ENCODE data around the gene WDFY4. TPM values are rescaled to one million over a fixed set of nuclear protein-coding genes. Genes with fewer than 3 reads are reported as not detected.

The WDFY4 gene
- total RNA-seq, 4 donors from 2014 or later = 0.61 to 3.8 (median 0.88) TPM

DNA sequence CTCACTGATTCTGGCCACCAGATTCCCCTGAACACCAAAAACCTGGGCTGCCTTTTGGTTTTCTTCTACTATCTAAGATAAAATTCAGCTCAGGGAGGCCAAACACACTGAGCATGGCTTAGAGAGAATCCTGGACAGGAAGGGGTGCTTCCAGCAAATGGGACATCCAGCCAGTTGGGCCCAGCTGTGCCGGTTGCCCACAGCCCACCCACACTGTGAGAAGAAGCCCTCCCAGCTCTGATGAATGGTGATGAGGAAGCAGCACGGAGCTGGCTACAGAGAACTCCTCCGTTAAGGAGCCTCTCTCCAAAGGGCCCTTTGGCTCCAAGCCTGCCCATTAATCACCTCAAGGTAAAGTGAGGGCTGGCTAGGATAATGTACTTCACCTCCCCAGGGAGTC is 239.1 kb downstream of the WDFY4 start:
- intact Hi-C loops (cut with DNase I) = no loop called here
- Histone ChIP-seq H3K27me3 (peaks cover 0 to 18% (median 0%) of the 10 kb centered on the region in 4 donors), H3K4me3 (no peak overlapping the region), H3K4me1 (no peaks in the 10 kb centered on the region), H3K27ac (no peak overlapping the region), H3K36me3 (no peaks in the 10 kb centered on the region), H3K9me3 (no peaks in the 10 kb centered on the region)
- DNase-seq = no peak
- no peak for TF ChIP-seq POLR2A (IDR thresholded peaks at IDR 0.05)
- TF ChIP-seq, protein P1, sequence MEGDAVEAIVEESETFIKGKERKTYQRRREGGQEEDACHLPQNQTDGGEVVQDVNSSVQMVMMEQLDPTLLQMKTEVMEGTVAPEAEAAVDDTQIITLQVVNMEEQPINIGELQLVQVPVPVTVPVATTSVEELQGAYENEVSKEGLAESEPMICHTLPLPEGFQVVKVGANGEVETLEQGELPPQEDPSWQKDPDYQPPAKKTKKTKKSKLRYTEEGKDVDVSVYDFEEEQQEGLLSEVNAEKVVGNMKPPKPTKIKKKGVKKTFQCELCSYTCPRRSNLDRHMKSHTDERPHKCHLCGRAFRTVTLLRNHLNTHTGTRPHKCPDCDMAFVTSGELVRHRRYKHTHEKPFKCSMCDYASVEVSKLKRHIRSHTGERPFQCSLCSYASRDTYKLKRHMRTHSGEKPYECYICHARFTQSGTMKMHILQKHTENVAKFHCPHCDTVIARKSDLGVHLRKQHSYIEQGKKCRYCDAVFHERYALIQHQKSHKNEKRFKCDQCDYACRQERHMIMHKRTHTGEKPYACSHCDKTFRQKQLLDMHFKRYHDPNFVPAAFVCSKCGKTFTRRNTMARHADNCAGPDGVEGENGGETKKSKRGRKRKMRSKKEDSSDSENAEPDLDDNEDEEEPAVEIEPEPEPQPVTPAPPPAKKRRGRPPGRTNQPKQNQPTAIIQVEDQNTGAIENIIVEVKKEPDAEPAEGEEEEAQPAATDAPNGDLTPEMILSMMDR (IDR thresholded peaks at IDR 0.05) = no peak
- no CpG with 5 or more reads among the region's 3 CpGs for WGBS, 2 donors

DNA sequence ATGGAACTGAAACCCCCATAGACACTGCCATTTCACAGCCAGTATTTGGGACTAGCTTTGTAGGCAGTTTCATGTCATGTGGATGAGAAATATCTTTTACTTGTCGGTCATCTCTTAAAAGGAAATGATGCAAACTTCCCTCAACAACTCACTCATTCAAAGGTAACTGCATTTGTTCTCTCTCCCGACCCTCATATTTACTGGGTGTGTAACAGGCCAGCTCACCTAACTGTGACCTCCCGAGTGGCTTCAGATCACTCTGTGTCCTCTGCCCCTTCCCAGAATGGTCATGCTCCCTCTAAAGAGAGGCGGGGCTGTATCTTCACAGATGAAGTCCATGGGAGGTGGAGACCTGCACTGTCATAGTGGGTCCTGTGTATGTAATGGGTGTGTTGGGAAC is 240.3 kb downstream of the WDFY4 start:
- H3K4me3 ChIP-seq = no peak overlapping the region
- no peaks in the 10 kb centered on the region for H3K36me3 ChIP-seq
- intact Hi-C loops (cut with DNase I) = no loop called here
- peaks cover 0 to 18% (median 0%) of the 10 kb centered on the region in 4 donors for H3K27me3 ChIP-seq
- H3K27ac ChIP-seq = no peak overlapping the region
- WGBS, 2 donors = 87 to 92% methylated on average over 3 to 4 of the region's 4 CpGs
- DNase-seq = no peak
- no peaks in the 10 kb centered on the region for H3K9me3 ChIP-seq
- no peak for TF ChIP-seq POLR2A (IDR thresholded peaks at IDR 0.05)
- TF ChIP-seq, protein P1 (IDR thresholded peaks at IDR 0.05) = no peak
- no peaks in the 10 kb centered on the region for H3K4me1 ChIP-seq

DNA sequence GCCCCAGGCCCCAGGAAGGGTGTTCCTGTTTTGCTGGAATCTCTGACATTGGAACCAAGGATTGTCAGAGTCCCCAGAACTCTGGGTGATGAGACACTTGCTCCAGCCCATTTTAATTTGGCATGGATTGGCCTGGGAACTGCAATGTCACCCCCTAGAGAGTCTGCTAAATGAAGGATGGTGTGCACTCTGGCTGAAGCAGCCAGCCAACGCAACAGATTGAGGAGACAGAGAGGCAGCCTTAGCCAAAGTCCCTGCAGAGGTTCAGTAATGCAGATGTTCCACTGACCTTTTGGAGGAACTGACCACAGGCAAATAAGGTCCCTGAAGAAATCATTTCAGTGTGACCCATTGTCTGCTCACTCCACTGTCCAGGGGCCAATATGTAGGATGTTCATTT is 241.6 kb downstream of the WDFY4 start:
- no peak overlapping the region for H3K4me3 ChIP-seq
- no peaks in the 10 kb centered on the region for H3K36me3 ChIP-seq
- no peak overlapping the region for H3K27ac ChIP-seq
- TF ChIP-seq POLR2A (IDR thresholded peaks at IDR 0.05) = no peak
- intact Hi-C loops (cut with DNase I) = no loop called here
- peaks cover 0 to 18% (median 0%) of the 10 kb centered on the region in 4 donors for H3K27me3 ChIP-seq
- 75 to 83% methylated on average over 1 of the region's 1 CpG for WGBS, 2 donors
- no peak for DNase-seq
- H3K4me1 ChIP-seq = no peaks in the 10 kb centered on the region
- no peaks in the 10 kb centered on the region for H3K9me3 ChIP-seq

DNA sequence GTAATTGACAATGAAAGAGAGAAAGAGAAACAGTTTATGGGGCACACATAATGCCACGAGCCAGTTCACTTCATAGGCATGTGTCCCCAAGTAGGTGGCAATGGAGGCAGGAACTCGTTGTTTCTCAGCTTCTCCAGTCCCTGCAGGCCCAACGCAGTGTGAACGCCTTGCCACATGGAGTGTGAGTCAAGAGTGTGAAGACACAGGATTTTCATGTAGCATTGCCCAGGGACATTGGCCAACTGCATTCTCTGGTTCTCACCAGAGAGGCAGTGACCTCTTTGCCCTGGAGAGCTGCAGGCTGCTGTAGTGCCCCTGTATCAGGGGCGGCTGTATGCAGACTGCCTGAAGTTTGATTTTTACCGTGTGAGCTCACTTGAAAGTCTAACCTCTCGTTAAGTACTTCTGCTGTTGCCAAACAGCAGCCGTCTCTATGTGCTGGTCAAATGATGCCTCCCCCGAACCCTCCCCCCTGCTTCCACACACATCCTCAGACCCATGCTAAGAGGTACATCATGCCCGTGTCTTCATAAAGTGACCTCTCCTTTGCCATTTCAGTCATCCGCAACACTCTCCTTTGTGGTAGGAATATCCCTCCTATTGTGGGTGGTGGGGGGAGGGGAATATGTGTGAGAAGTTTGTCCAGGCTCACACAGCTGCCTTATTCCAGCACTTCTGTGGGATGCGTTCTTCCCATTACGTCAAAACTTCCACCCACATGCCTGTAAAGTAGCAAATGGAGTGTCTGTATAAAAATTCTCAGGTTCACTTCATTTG is 242.3 kb downstream of the WDFY4 start:
- no peak overlapping the region for H3K27ac ChIP-seq
- no peaks in the 10 kb centered on the region for H3K36me3 ChIP-seq
- intact Hi-C loops (cut with DNase I) = no loop called here
- 80 to 87% methylated on average over 12 to 13 of the region's 13 CpGs for WGBS, 2 donors
- no peaks in the 10 kb centered on the region for H3K9me3 ChIP-seq
- no peak for DNase-seq
- H3K27me3 ChIP-seq = peaks cover 0 to 18% (median 0%) of the 10 kb centered on the region in 4 donors
- H3K4me3 ChIP-seq = no peak overlapping the region
- H3K4me1 ChIP-seq = no peaks in the 10 kb centered on the region
- TF ChIP-seq, protein P1 (IDR thresholded peaks at IDR 0.05) = no peak
- TF ChIP-seq POLR2A (IDR thresholded peaks at IDR 0.05) = no peak

DNA sequence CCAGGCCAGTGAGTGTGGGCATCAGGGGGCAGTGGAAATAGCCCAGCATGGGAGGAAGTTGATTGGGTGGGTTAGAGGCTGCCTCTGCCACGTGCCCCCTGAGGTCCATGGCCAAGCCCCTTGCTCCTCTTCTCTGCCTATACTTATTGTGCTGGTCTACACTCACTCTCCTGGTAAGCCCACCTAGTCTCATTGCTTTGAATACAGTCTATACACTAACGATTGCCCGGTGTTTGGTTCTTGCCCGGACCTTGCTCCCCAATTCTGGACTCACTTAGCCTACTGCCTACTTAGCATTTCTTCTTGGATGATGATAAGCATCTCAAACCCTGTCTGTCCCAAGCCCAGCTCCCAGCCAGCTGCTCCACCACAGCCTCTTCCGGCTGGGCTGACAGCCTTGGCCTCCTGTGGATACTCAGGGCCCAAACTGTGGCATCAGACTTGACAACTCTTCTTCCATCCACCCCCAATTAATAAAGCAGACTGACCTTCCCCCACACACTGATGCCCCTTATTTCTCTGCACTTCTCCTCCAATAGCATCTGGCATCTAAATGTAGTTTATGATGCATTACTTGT is 244.8 kb downstream of the WDFY4 start:
- H3K9me3 ChIP-seq = no peaks in the 10 kb centered on the region
- DNase-seq = no peak
- no peaks in the 10 kb centered on the region for H3K4me1 ChIP-seq
- H3K27ac ChIP-seq = no peak overlapping the region
- TF ChIP-seq POLR2A (IDR thresholded peaks at IDR 0.05) = no peak
- TF ChIP-seq, protein P1 (IDR thresholded peaks at IDR 0.05) = no peak
- 66 to 67% methylated on average over 5 of the region's 5 CpGs for WGBS, 2 donors
- peaks cover 0 to 9% (median 0%) of the 10 kb centered on the region in 4 donors for H3K27me3 ChIP-seq
- H3K4me3 ChIP-seq = no peak overlapping the region
- no peaks in the 10 kb centered on the region for H3K36me3 ChIP-seq
- intact Hi-C loops (cut with DNase I) = no loop called here
